Central memory CD8-positive, alpha-beta T cell (primary cell): ENCODE results near the gene SNX18.

ENCODE experiments used
- ATAC-seq: fragments of 150-1000 bp; cut with Tn5 transposase; replicated peaks from 2 replicates; pipeline ENCODE4 v1.10.0; 2022; ENCODE audit warnings: mild to moderate bottlenecking, moderate FRiP score, moderate number of reproducible peaks; ENCODE audit not compliant: poor library complexity, severe bottlenecking; ENCODE audit errors: extremely low read depth
- DNase-seq, 2 donors: peaks; one replicate each; pipeline ENCODE4 v3.0.0; 2021; ENCODE audit warnings: low spot score in 2 of 2
- H3K27ac Mint-ChIP-seq: one replicate; pipeline ENCODE4 v1.8.0; 2022; ENCODE audit warnings: low read depth, mild to moderate bottlenecking, moderate library complexity, mixed read lengths
- H3K27me3 Mint-ChIP-seq: one replicate; pipeline ENCODE4 v1.8.0; 2022; ENCODE audit warnings: mixed read lengths
- H3K36me3 Mint-ChIP-seq: one replicate; pipeline ENCODE4 v1.8.0; 2022; ENCODE audit warnings: mild to moderate bottlenecking, moderate library complexity, mixed read lengths; ENCODE audit not compliant: insufficient read depth
- H3K4me1 Mint-ChIP-seq: one replicate; pipeline ENCODE4 v1.8.0; 2022; ENCODE audit warnings: mixed read lengths
- H3K4me3 Mint-ChIP-seq: one replicate; pipeline ENCODE4 v1.8.0; 2022; ENCODE audit warnings: mild to moderate bottlenecking, moderate library complexity, mixed read lengths
- H3K9me3 Mint-ChIP-seq: one replicate; pipeline ENCODE4 v1.8.0; 2022; ENCODE audit warnings: mixed read lengths

Gene SNX18

GRCh38 chr5:54492178-54492577, 25.4 kb upstream of the SNX18 start:
- DNase-seq (no peak), ATAC-seq (no peak)
- H3K36me3 Mint-ChIP-seq = peaks cover 2% of the 10 kb centered on the region
- H3K4me3 Mint-ChIP-seq = no peak overlapping the region
- no peaks in the 10 kb centered on the region for H3K9me3 Mint-ChIP-seq
- H3K27me3 Mint-ChIP-seq = peaks cover 17% of the 10 kb centered on the region
- no peaks in the 10 kb centered on the region for H3K4me1 Mint-ChIP-seq
- no peak overlapping the region for H3K27ac Mint-ChIP-seq

GRCh38 chr5:54495027-54495426, 22.5 kb upstream of the SNX18 start:
- ATAC-seq = no peak
- Mint-ChIP-seq H3K27ac (no peak overlapping the region), H3K9me3 (no peaks in the 10 kb centered on the region), H3K4me3 (no peak overlapping the region), H3K4me1 (no peaks in the 10 kb centered on the region), H3K36me3 (peaks cover 2% of the 10 kb centered on the region), H3K27me3 (peaks cover 46% of the 10 kb centered on the region)
- no peak for DNase-seq

- H3K27me3 Mint-ChIP-seq = peaks cover 7% of the 10 kb centered on the region
- DNase-seq = no peak
- H3K9me3 Mint-ChIP-seq = no peaks in the 10 kb centered on the region
- H3K36me3 Mint-ChIP-seq = peaks cover 8% of the 10 kb centered on the region
- H3K4me1 Mint-ChIP-seq = peaks cover 6% of the 10 kb centered on the region
- H3K27ac Mint-ChIP-seq = no peak overlapping the region
- no peak overlapping the region for H3K4me3 Mint-ChIP-seq
- ATAC-seq = no peak
These were observed 3.3 kb upstream of the SNX18 start for GRCh38 chr5:54514291-54514690.

GRCh38 chr5:54514841-54515432, 2.6 kb upstream of the SNX18 start:
- DNase-seq (no peak), ATAC-seq (no peak)
- no peak overlapping the region for H3K27ac Mint-ChIP-seq
- H3K27me3 Mint-ChIP-seq = peaks cover under 1% of the 10 kb centered on the region
- H3K4me1 Mint-ChIP-seq = peaks cover 12% of the 10 kb centered on the region
- H3K9me3 Mint-ChIP-seq = no peaks in the 10 kb centered on the region
- no peak overlapping the region for H3K4me3 Mint-ChIP-seq
- H3K36me3 Mint-ChIP-seq = peaks cover 12% of the 10 kb centered on the region

- peaks cover 19% of the 10 kb centered on the region for H3K4me1 Mint-ChIP-seq
- DNase-seq = no peak
- no peak for ATAC-seq
- no peak overlapping the region for H3K27ac Mint-ChIP-seq
- no peaks in the 10 kb centered on the region for H3K27me3 Mint-ChIP-seq
- no peak overlapping the region for H3K4me3 Mint-ChIP-seq
- no peaks in the 10 kb centered on the region for H3K9me3 Mint-ChIP-seq
- peaks cover 12% of the 10 kb centered on the region for H3K36me3 Mint-ChIP-seq
These were observed 1.9 kb upstream of the SNX18 start for GRCh38 chr5:54515634-54516033.

GRCh38 chr5:54516051-54516655, 1.4 kb upstream of the SNX18 start:
- Mint-ChIP-seq H3K36me3 (peaks cover 12% of the 10 kb centered on the region), H3K9me3 (no peaks in the 10 kb centered on the region), H3K4me1 (peaks cover 24% of the 10 kb centered on the region), H3K27ac (no peak overlapping the region), H3K4me3 (no peak overlapping the region), H3K27me3 (no peaks in the 10 kb centered on the region)
- ATAC-seq (no peak), DNase-seq (no peak)

- Mint-ChIP-seq H3K27ac (no peak overlapping the region), H3K36me3 (peaks cover 12% of the 10 kb centered on the region), H3K27me3 (no peaks in the 10 kb centered on the region), H3K9me3 (no peaks in the 10 kb centered on the region), H3K4me1 (peaks cover 34% of the 10 kb centered on the region), H3K4me3 (peak overlapping the region; percentile 86)
- ATAC-seq = no peak
- DNase-seq = no peak
These were observed 416 bp upstream of the SNX18 start for GRCh38 chr5:54517174-54517511.

GRCh38 chr5:54518146-54518817, 723 bp downstream of the SNX18 start:
- H3K4me3 Mint-ChIP-seq = peak overlapping the region; percentile 86
- peaks cover 12% of the 10 kb centered on the region for H3K36me3 Mint-ChIP-seq
- H3K9me3 Mint-ChIP-seq = no peaks in the 10 kb centered on the region
- H3K27ac Mint-ChIP-seq = peak overlapping the region; percentile 50
- ATAC-seq (peak; percentile 74), DNase-seq (peak; percentile 41 to 44)
- no peaks in the 10 kb centered on the region for H3K27me3 Mint-ChIP-seq
- H3K4me1 Mint-ChIP-seq = peaks cover 46% of the 10 kb centered on the region

GRCh38 chr5:54518818-54519508, 1.4 kb downstream of the SNX18 start:
- DNase-seq = no peak
- Mint-ChIP-seq H3K9me3 (no peaks in the 10 kb centered on the region), H3K27ac (peak overlapping the region; percentile 50), H3K4me3 (peak overlapping the region; percentile 86), H3K36me3 (peaks cover 12% of the 10 kb centered on the region), H3K4me1 (peaks cover 53% of the 10 kb centered on the region), H3K27me3 (no peaks in the 10 kb centered on the region)
- ATAC-seq = no peak

- ATAC-seq (no peak), DNase-seq (no peak)
- Mint-ChIP-seq H3K36me3 (peaks cover 15% of the 10 kb centered on the region), H3K27ac (peak overlapping the region; percentile 50), H3K4me3 (peak overlapping the region; percentile 86), H3K27me3 (no peaks in the 10 kb centered on the region), H3K9me3 (no peaks in the 10 kb centered on the region), H3K4me1 (peaks cover 58% of the 10 kb centered on the region)
These were observed 1.9 kb downstream of the SNX18 start for GRCh38 chr5:54519509-54519876.

- peak overlapping the region; percentile 86 for H3K4me3 Mint-ChIP-seq
- H3K4me1 Mint-ChIP-seq = peaks cover 67% of the 10 kb centered on the region
- peak overlapping the region; percentile 50 for H3K27ac Mint-ChIP-seq
- no peaks in the 10 kb centered on the region for H3K27me3 Mint-ChIP-seq
- no peaks in the 10 kb centered on the region for H3K9me3 Mint-ChIP-seq
- ATAC-seq (no peak), DNase-seq (no peak)
- peaks cover 16% of the 10 kb centered on the region for H3K36me3 Mint-ChIP-seq
These were observed 2.9 kb downstream of the SNX18 start for GRCh38 chr5:54520438-54520846.

- Mint-ChIP-seq H3K27ac (peak overlapping the region; percentile 50), H3K4me3 (peak overlapping the region; percentile 86), H3K36me3 (peaks cover 16% of the 10 kb centered on the region), H3K4me1 (peaks cover 72% of the 10 kb centered on the region), H3K27me3 (no peaks in the 10 kb centered on the region), H3K9me3 (no peaks in the 10 kb centered on the region)
- no peak for DNase-seq
- no peak for ATAC-seq
These were observed 3.4 kb downstream of the SNX18 start for GRCh38 chr5:54520940-54521339.
